ENCODE measurements around the gene OR14A16.

GRCh38 chr1:247857069-247857984, 33.4 kb upstream of the OR14A16 start, which contains the start of gene TRIM58:
- no peak for TF ChIP-seq POLR2AphosphoS5 (IDR thresholded peaks at IDR 0.05)
- TF ChIP-seq CTCF (IDR thresholded peaks at IDR 0.05) = peak in 1 of 3 donors; percentile 27
- TF ChIP-seq POLR2A (IDR thresholded peaks at IDR 0.05) = no peak
